Caco-2 (cell line): ENCODE measurements around the gene UMAD1. TPM values are rescaled to one million over a fixed set of nuclear protein-coding genes. Genes with fewer than 3 reads are reported as not detected.

Experiments used
- BruUV-seq: library from RNA; stranded (reverse); fragments of 400-500 nt; replicated peaks from 2 replicates; lab custom pipeline; 2021; lab: Mats Ljungman, UMichigan
- CTCF ChIA-PET: fragments of 300-600 bp; sonication (Branson Sonifier 250); formaldehyde crosslinking; loops from one replicate; lab custom pipeline; 2022; ENCODE audit warnings: antibody characterized with exemption; lab: Charles Lee
- POLR2A ChIA-PET: fragments of 300-600 bp; sonication (Branson Sonifier 250); formaldehyde crosslinking; loops from one replicate; lab custom pipeline; 2022; ENCODE audit warnings: antibody characterized with exemption; lab: Charles Lee
- DNase-seq, 2 experiments: peaks; one replicate each; pipeline versions ENCODE4 v3.0.0 to v3.0.0-alpha.2; 2020 to 2022
- H3K27me3 ChIP-seq: replicated peaks from 2 replicates; pipeline ENCODE4 v1.6.0; 2011; ENCODE audit warnings: low read length; ENCODE audit not compliant: control insufficient read depth, insufficient read depth
- H3K36me3 ChIP-seq: 2 replicates; pipeline ENCODE4 v1.5.1; 2011; ENCODE audit warnings: low read length; ENCODE audit not compliant: control insufficient read depth, insufficient read depth
- H3K4me1 ChIP-seq: fragments of 250-450 bp; sonication (Bioruptor Pico); 2 replicates; pipeline ENCODE4 v1.5.1; 2020; ENCODE audit warnings: mild to moderate bottlenecking
- H3K4me3 ChIP-seq: 2 replicates; pipeline ENCODE4 v1.5.1; 2011; ENCODE audit warnings: low read depth, mild to moderate bottlenecking, control low read depth, low read length
- H3K9me3 ChIP-seq: fragments of 250-450 bp; sonication (Bioruptor Pico); 2 replicates; pipeline ENCODE4 v1.5.1; 2020; ENCODE audit warnings: mild to moderate bottlenecking, moderate library complexity
- H3K27ac Mint-ChIP-seq: one replicate; pipeline ENCODE4 v1.8.0; 2022; ENCODE audit warnings: mixed read lengths; ENCODE audit not compliant: unreplicated experiment
- H3K27me3 Mint-ChIP-seq: one replicate; pipeline ENCODE4 v1.8.0; 2022; ENCODE audit warnings: mixed read lengths; ENCODE audit not compliant: insufficient read depth, unreplicated experiment
- H3K36me3 Mint-ChIP-seq: one replicate; pipeline ENCODE4 v1.8.0; 2022; ENCODE audit warnings: mild to moderate bottlenecking, mixed read lengths; ENCODE audit not compliant: insufficient read depth, unreplicated experiment
- H3K4me1 Mint-ChIP-seq: one replicate; pipeline ENCODE4 v1.8.0; 2022; ENCODE audit warnings: low read depth, mixed read lengths; ENCODE audit not compliant: unreplicated experiment
- H3K4me3 Mint-ChIP-seq: one replicate; pipeline ENCODE4 v1.8.0; 2022; ENCODE audit warnings: mild to moderate bottlenecking, moderate library complexity, mixed read lengths; ENCODE audit not compliant: unreplicated experiment
- H3K9me3 Mint-ChIP-seq: one replicate; pipeline ENCODE4 v1.8.0; 2022; ENCODE audit warnings: mixed read lengths; ENCODE audit not compliant: unreplicated experiment
- CTCF ChIP-seq, 2 experiments: fragments of 200-600 bp in 1 of 2; IDR thresholded peaks; 1 replicate in 1 of 2; 2 replicates in 1 of 2; pipeline versions ENCODE4 v1.5.1 to v1.8.0; 2011 to 2022; ENCODE audit warnings: antibody characterized with exemption in 1 of 2, control low read depth in 1 of 2, inconsistent platforms in 1 of 2, low read depth in 1 of 2, low read length in 1 of 2, mild to moderate bottlenecking in 1 of 2, moderate library complexity in 1 of 2; ENCODE audit not compliant: insufficient read depth in 1 of 2, severe bottlenecking in 1 of 2, unreplicated experiment in 1 of 2
- intact Hi-C: fragments of 100-400 bp; cut with micrococcal nuclease; formaldehyde crosslinking; loops from one replicate; pipeline ENCODE4 v1.10.0; 2022; ENCODE audit not compliant: unreplicated experiment
- total RNA-seq: library from RNA; stranded (reverse); gene quantifications from 2 replicates; pipeline ENCODE4 v1.2.3, GENCODE V29; 2022

Gene UMAD1
- total RNA-seq, 1 experiment from 2014 or later, result 20.0 TPM

- no peak overlapping the region for H3K27ac Mint-ChIP-seq
- POLR2A ChIA-PET, result no interaction called here
- H3K9me3 Mint-ChIP-seq, result no peaks in the 10 kb centered on the region
- no peaks in the 10 kb centered on the region for H3K27me3 Mint-ChIP-seq
- BruUV-seq, result no TSS peak
- TF ChIP-seq CTCF (IDR thresholded peaks at IDR 0.05; ENCODE audit: insufficient read depth in 1 of 2, low read depth in 1 of 2, low read length in 1 of 2, severe bottlenecking in 1 of 2, unreplicated experiment in 1 of 2), result no peak
- Histone ChIP-seq H3K4me3 (no peak overlapping the region), H3K36me3 (no peaks in the 10 kb centered on the region), H3K4me1 (no peaks in the 10 kb centered on the region), H3K27me3 (no peaks in the 10 kb centered on the region), H3K9me3 (no peaks in the 10 kb centered on the region)
- CTCF ChIA-PET, result no interaction called here
- peaks cover 5% of the 10 kb centered on the region for H3K4me1 Mint-ChIP-seq
- intact Hi-C loops, result no loop called here
- no peak overlapping the region for H3K4me3 Mint-ChIP-seq
- H3K36me3 Mint-ChIP-seq, result peaks cover 6% of the 10 kb centered on the region
- no peak for DNase-seq
Observed at GRCh38 chr7:7740037-7740355, 99.4 kb downstream of the UMAD1 start.

- H3K4me3 ChIP-seq, result no peak overlapping the region
- H3K9me3 Mint-ChIP-seq, result no peaks in the 10 kb centered on the region
- no peaks in the 10 kb centered on the region for H3K4me1 ChIP-seq
- H3K4me1 Mint-ChIP-seq, result peaks cover 5% of the 10 kb centered on the region
- no peak overlapping the region for H3K4me3 Mint-ChIP-seq
- H3K27me3 Mint-ChIP-seq, result no peaks in the 10 kb centered on the region
- no TSS peak for BruUV-seq
- no peaks in the 10 kb centered on the region for H3K36me3 ChIP-seq
- POLR2A ChIA-PET, result no interaction called here
- no peak for TF ChIP-seq CTCF (IDR thresholded peaks at IDR 0.05; ENCODE audit: insufficient read depth in 1 of 2, low read depth in 1 of 2, low read length in 1 of 2, severe bottlenecking in 1 of 2, unreplicated experiment in 1 of 2)
- no peak overlapping the region for H3K27ac Mint-ChIP-seq
- H3K9me3 ChIP-seq, result no peaks in the 10 kb centered on the region
- intact Hi-C loops, result no loop called here
- CTCF ChIA-PET, result interaction anchor here (0.8 to 1.0 kb wide), 2 partner anchors 61 to 448 kb away, joined by 3 to 4 read pairs; no protein-coding TSS in a partner anchor
- peaks cover 6% of the 10 kb centered on the region for H3K36me3 Mint-ChIP-seq
- H3K27me3 ChIP-seq, result no peaks in the 10 kb centered on the region
- DNase-seq, result no peak
Observed at GRCh38 chr7:7742223-7742622, 101.7 kb downstream of the UMAD1 start.

GRCh38 chr7:7745258-7745657 is 104.7 kb downstream of the UMAD1 start:
- Histone ChIP-seq H3K4me1 (no peaks in the 10 kb centered on the region), H3K36me3 (no peaks in the 10 kb centered on the region), H3K9me3 (no peaks in the 10 kb centered on the region), H3K4me3 (no peak overlapping the region), H3K27me3 (no peaks in the 10 kb centered on the region)
- H3K36me3 Mint-ChIP-seq, result peaks cover 6% of the 10 kb centered on the region
- ChIA-PET CTCF (no interaction called here), POLR2A (no interaction called here)
- H3K27me3 Mint-ChIP-seq, result no peaks in the 10 kb centered on the region
- H3K4me3 Mint-ChIP-seq, result no peak overlapping the region
- no peaks in the 10 kb centered on the region for H3K9me3 Mint-ChIP-seq
- TF ChIP-seq CTCF (IDR thresholded peaks at IDR 0.05; ENCODE audit: insufficient read depth in 1 of 2, low read depth in 1 of 2, low read length in 1 of 2, severe bottlenecking in 1 of 2, unreplicated experiment in 1 of 2), result no peak
- peaks cover 5% of the 10 kb centered on the region for H3K4me1 Mint-ChIP-seq
- no peak for DNase-seq
- H3K27ac Mint-ChIP-seq, result no peak overlapping the region
- intact Hi-C loops, result no loop called here
- no TSS peak for BruUV-seq
